Gastrocnemius medialis (tissue), 4 donors: ENCODE measurements around the gene NCOA7. TPM values are rescaled to one million over a fixed set of nuclear protein-coding genes. Genes with fewer than 3 reads are reported as not detected.
A peak's percentile ranks its signal among the peaks of the same experiment; 100 is the strongest.

ENCODE experiments used
- ATAC-seq, 2 donors: fragments of 150-250 bp; one replicate each; pipeline ENCODE4 v1.9.1; 2016
- DNase-seq, 2 donors: peaks; one replicate each; pipeline ENCODE4 v3.0.0-alpha.2; 2019
- H3K27ac ChIP-seq, 4 donors: fragments of 200-600 bp; sonication (generic); 1 replicate in 1 of 4; 2 replicates in 3 of 4; pipeline ENCODE4 v1.5.1; 2016 to 2018; ENCODE audit warnings: mild to moderate bottlenecking in 2 of 4, moderate library complexity in 1 of 4
- H3K27me3 ChIP-seq, 3 donors: fragments of 200-600 bp; sonication (generic) in 2 of 3; 1 replicate in 1 of 3; 2 replicates in 2 of 3; pipeline versions ENCODE4 v1.5.1 to v1.6.0; 2016 to 2019; ENCODE audit warnings: mild to moderate bottlenecking in 1 of 3, moderate library complexity in 1 of 3
- H3K36me3 ChIP-seq, 2 donors: fragments of 200-600 bp; sonication (generic) in 1 of 2; one replicate each; pipeline ENCODE4 v1.5.1; 2017 to 2018
- H3K4me1 ChIP-seq, 2 donors: fragments of 200-600 bp; sonication (generic) in 1 of 2; one replicate each; pipeline ENCODE4 v1.5.1; 2016 to 2017; ENCODE audit warnings: mild to moderate bottlenecking in 2 of 2
- H3K4me3 ChIP-seq, 4 donors: fragments of 200-600 bp; sonication (generic) in 3 of 4; 1 replicate in 1 of 4; 2 replicates in 3 of 4; pipeline ENCODE4 v1.5.1; 2016 to 2019; ENCODE audit warnings: mild to moderate bottlenecking in 2 of 4
- H3K9me3 ChIP-seq, 3 donors: fragments of 200-600 bp; sonication (generic) in 2 of 3; 1 replicate in 1 of 3; 2 replicates in 2 of 3; pipeline ENCODE4 v1.5.1; 2016 to 2019
- POLR2A ChIP-seq, 2 donors: fragments of 450-650 bp; IDR thresholded peaks; one replicate each; pipeline ENCODE4 v1.6.1; 2017; ENCODE audit warnings: antibody characterized with exemption in 2 of 2, mild to moderate bottlenecking in 2 of 2, moderate library complexity in 2 of 2
- in situ Hi-C, 4 donors: fragments of 200-750 bp; cut with MboI; loops; one replicate each; pipeline versions ENCODE4 v1.15.0 to v1.8.0; 2017; ENCODE audit warnings: low sequenced_read_pairs in 4 of 4
- intact Hi-C: fragments of 100-400 bp; cut with DNase I; formaldehyde crosslinking; loops from one replicate; pipeline ENCODE4 v1.15.1; 2023; ENCODE audit warnings: low total_unique reads
- total RNA-seq, 4 donors: library from RNA; depleted of rRNA; stranded (reverse); fragments of >200 nt; gene quantifications; one replicate each; pipeline versions ENCODE4 v1.1.0 to v1.2.3, GENCODE V29; 2016
- TF ChIP-seq, protein P1 (sequence below), 5 experiments: fragments of 450-650 bp in 3 of 5; fragments of 200-600 bp in 2 of 5; sonication (generic) in 2 of 5; IDR thresholded peaks in 4 of 5; conservative IDR thresholded peaks in 1 of 5; 1 replicate in 4 of 5; 2 replicates in 1 of 5; pipeline ENCODE4 v1.5.1; 2016 to 2019; ENCODE audit warnings: antibody characterized with exemption in 5 of 5, mild to moderate bottlenecking in 3 of 5, moderate library complexity in 3 of 5

NCOA7 gene
- total RNA-seq, 4 donors from 2014 or later, result 7.0 to 9.5 (median 9.2) TPM

DNA sequence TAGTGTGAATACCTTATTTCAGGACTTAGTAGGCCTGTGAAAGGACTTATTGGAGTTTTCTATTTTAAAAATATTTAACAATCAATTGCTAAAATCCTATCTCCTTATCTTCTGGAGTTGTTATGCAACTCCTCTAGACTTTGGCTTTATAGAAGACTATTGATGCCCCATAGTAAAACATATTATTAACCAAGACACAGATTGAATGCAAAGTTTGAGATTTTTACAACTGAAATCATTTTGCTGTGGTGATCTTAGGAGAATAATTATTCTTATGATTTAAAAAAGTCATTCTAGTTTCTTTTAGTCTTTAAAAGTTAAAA is 36.9 kb upstream of the NCOA7 start:
- Histone ChIP-seq H3K9me3 (no peaks in the 10 kb centered on the region), H3K4me3 (no peak overlapping the region), H3K27ac (peak overlapping the region in 3 of 4 donors; percentile 52 to 99 (median 95)), H3K4me1 (peaks cover 5 to 21% of the 10 kb centered on the region in 2 donors), H3K36me3 (peaks cover 0 to 14% of the 10 kb centered on the region in 2 donors), H3K27me3 (no peaks in the 10 kb centered on the region)
- intact Hi-C loops, result loop anchor here (2.0 kb wide), 1 partner anchor 169 kb away; no protein-coding TSS in a partner anchor
- TF ChIP-seq POLR2A (IDR thresholded peaks at IDR 0.05), result no peak
- TF ChIP-seq, protein P1, sequence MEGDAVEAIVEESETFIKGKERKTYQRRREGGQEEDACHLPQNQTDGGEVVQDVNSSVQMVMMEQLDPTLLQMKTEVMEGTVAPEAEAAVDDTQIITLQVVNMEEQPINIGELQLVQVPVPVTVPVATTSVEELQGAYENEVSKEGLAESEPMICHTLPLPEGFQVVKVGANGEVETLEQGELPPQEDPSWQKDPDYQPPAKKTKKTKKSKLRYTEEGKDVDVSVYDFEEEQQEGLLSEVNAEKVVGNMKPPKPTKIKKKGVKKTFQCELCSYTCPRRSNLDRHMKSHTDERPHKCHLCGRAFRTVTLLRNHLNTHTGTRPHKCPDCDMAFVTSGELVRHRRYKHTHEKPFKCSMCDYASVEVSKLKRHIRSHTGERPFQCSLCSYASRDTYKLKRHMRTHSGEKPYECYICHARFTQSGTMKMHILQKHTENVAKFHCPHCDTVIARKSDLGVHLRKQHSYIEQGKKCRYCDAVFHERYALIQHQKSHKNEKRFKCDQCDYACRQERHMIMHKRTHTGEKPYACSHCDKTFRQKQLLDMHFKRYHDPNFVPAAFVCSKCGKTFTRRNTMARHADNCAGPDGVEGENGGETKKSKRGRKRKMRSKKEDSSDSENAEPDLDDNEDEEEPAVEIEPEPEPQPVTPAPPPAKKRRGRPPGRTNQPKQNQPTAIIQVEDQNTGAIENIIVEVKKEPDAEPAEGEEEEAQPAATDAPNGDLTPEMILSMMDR (IDR thresholded peaks at IDR 0.05 in 4 of 5, conservative IDR thresholded peaks at IDR 0.05 in 1 of 5), result peak in 1 of 5 experiments; percentile 44
- in situ Hi-C loops, result loop anchor here (10.0 to 25.0 kb wide), 4 partner anchors 159 to 592 kb away; partner anchors contain the start of gene TPD52L1 (in 3 of the 4)
- DNase-seq, result no peak
- no peak for ATAC-seq

DNA sequence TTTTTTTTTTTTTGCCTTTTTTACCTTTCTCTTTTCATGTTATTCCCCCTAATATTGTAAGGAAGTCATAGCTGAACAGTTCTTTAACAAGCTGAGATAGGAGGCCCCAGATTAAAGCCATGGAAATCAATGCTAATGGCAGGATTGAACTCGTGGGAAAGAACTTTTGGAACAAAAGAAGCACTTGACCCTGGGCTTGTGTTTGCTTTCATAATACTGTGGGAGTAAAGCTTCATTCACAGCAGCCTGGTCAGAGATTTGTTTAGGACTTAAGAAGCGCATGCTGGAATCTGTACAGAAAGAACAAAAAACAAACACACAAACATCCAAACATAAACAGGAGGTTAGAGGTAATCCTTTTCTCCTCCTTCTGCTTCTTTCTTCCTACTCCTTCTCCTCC is 36.2 kb upstream of the NCOA7 start:
- intact Hi-C loops (no loop called here), in situ Hi-C loops (loop anchor here (10.0 to 25.0 kb wide), 4 partner anchors 160 to 592 kb away; partner anchors contain the start of gene TPD52L1 (in 3 of the 4))
- Histone ChIP-seq H3K36me3 (peaks cover 0 to 21% of the 10 kb centered on the region in 2 donors), H3K4me3 (no peak overlapping the region), H3K27ac (peak overlapping the region in 3 of 4 donors; percentile 40 to 99 (median 52)), H3K4me1 (peaks cover 5 to 21% of the 10 kb centered on the region in 2 donors), H3K9me3 (no peaks in the 10 kb centered on the region), H3K27me3 (no peaks in the 10 kb centered on the region)
- no peak for TF ChIP-seq POLR2A (IDR thresholded peaks at IDR 0.05)
- TF ChIP-seq, protein P1 (IDR thresholded peaks at IDR 0.05 in 4 of 5, conservative IDR thresholded peaks at IDR 0.05 in 1 of 5), result no peak
- no peak for DNase-seq
- no peak for ATAC-seq

DNA sequence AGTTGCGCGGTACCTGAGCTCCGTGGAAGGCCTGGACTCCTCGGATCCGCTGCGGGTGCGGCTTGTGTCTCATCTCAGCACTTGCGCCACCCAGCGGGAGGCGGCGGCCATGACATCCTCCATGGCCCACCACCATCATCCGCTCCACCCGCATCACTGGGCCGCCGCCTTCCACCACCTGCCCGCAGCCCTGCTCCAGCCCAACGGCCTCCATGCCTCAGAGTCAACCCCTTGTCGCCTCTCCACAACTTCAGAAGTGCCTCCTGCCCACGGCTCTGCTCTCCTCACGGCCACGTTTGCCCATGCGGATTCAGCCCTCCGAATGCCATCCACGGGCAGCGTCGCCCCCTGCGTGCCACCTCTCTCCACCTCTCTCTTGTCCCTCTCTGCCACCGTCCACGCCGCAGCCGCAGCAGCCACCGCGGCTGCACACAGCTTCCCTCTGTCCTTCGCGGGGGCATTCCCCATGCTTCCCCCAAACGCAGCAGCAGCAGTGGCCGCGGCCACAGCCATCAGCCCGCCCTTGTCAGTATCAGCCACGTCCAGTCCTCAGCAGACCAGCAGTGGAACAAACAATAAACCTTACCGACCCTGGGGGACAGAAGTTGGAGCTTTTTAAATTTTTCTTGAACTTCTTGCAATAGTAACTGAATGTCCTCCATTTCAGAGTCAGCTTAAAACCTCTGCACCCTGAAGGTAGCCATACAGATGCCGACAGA is 31.4 kb upstream of the NCOA7 start:
- TF ChIP-seq, protein P1 (IDR thresholded peaks at IDR 0.05 in 4 of 5, conservative IDR thresholded peaks at IDR 0.05 in 1 of 5), result no peak
- TF ChIP-seq POLR2A (IDR thresholded peaks at IDR 0.05), result no peak
- Histone ChIP-seq H3K4me1 (peaks cover 0 to 4% of the 10 kb centered on the region in 2 donors), H3K27ac (peak overlapping the region in 1 of 4 donors; percentile 35), H3K27me3 (no peaks in the 10 kb centered on the region), H3K4me3 (no peak overlapping the region), H3K9me3 (no peaks in the 10 kb centered on the region), H3K36me3 (peaks cover 0 to 28% of the 10 kb centered on the region in 2 donors)
- ATAC-seq (no peak), DNase-seq (no peak)
- in situ Hi-C loops, result loop anchor here (5.0 to 25.0 kb wide), 5 partner anchors 165 to 597 kb away; partner anchors contain the start of gene TPD52L1 (in 3 of the 4)
- intact Hi-C loops, result no loop called here

DNA sequence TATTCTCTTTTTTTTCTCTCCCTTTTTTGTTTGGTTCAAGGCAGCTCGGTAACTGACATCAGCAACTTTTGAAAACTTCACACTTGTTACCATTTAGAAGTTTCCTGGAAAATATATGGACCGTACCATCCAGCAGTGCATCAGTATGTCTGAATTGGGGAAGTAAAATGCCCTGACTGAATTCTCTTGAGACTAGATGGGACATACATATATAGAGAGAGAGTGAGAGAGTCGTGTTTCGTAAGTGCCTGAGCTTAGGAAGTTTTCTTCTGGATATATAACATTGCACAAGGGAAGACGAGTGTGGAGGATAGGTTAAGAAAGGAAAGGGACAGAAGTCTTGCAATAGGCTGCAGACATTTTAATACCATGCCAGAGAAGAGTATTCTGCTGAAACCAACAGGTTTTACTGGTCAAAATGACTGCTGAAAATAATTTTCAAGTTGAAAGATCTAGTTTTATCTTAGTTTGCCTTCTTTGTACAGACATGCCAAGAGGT is 30.8 kb upstream of the NCOA7 start:
- H3K4me1 ChIP-seq, result peaks cover 0 to 4% of the 10 kb centered on the region in 2 donors
- in situ Hi-C loops, result loop anchor here (5.0 to 25.0 kb wide), 6 partner anchors 165 to 605 kb away; partner anchors contain the start of gene TPD52L1 (in 4 of the 4)
- intact Hi-C loops, result no loop called here
- H3K36me3 ChIP-seq, result peaks cover 0 to 28% of the 10 kb centered on the region in 2 donors
- H3K4me3 ChIP-seq, result no peak overlapping the region
- TF ChIP-seq POLR2A (IDR thresholded peaks at IDR 0.05), result no peak
- TF ChIP-seq, protein P1 (IDR thresholded peaks at IDR 0.05 in 4 of 5, conservative IDR thresholded peaks at IDR 0.05 in 1 of 5), result no peak
- H3K9me3 ChIP-seq, result no peaks in the 10 kb centered on the region
- peak overlapping the region in 1 of 4 donors; percentile 35 for H3K27ac ChIP-seq
- no peaks in the 10 kb centered on the region for H3K27me3 ChIP-seq
- ATAC-seq (no peak), DNase-seq (no peak)
